Measurements from ENCODE around the gene GAS2L1.

GAS2L1 gene

DNA sequence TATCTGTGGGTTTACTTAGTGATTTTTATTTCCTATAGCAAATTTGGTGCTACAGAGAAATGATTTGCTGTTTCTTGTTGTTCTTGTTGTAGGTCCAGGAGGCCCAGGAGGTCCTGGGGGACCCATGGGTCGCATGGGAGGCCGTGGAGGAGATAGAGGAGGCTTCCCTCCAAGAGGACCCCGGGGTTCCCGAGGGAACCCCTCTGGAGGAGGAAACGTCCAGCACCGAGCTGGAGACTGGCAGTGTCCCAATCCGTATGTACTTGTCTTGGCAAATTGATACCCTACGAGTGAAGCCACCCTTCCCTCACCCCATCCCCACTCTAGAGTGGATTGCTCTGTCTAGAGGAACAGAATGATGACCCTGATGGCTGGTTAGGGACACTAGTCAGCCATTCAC lies 7.8 kb upstream of the GAS2L1 start:
- H3K4me2 ChIP-seq (ENCODE audit: insufficient read depth, low read length) = no peak overlapping the region
- DNase-seq (no peak), ATAC-seq (ENCODE audit: insufficient read depth, low read depth) (no peak)
- H4K20me1 ChIP-seq (ENCODE audit: insufficient read depth, low read length) = peaks cover 49% of the 10 kb centered on the region
- H3K4me1 ChIP-seq (ENCODE audit: insufficient read depth, low read length) = no peaks in the 10 kb centered on the region
- TF ChIP-seq EZH2 (IDR thresholded peaks at IDR 0.05; ENCODE audit: borderline replicate concordance, low read depth, low read length, severe bottlenecking) = no peak
- TF ChIP-seq, protein P1, sequence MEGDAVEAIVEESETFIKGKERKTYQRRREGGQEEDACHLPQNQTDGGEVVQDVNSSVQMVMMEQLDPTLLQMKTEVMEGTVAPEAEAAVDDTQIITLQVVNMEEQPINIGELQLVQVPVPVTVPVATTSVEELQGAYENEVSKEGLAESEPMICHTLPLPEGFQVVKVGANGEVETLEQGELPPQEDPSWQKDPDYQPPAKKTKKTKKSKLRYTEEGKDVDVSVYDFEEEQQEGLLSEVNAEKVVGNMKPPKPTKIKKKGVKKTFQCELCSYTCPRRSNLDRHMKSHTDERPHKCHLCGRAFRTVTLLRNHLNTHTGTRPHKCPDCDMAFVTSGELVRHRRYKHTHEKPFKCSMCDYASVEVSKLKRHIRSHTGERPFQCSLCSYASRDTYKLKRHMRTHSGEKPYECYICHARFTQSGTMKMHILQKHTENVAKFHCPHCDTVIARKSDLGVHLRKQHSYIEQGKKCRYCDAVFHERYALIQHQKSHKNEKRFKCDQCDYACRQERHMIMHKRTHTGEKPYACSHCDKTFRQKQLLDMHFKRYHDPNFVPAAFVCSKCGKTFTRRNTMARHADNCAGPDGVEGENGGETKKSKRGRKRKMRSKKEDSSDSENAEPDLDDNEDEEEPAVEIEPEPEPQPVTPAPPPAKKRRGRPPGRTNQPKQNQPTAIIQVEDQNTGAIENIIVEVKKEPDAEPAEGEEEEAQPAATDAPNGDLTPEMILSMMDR (IDR thresholded peaks at IDR 0.05; ENCODE audit: borderline replicate concordance, extremely low read depth, low read length, poor library complexity, severe bottlenecking) = no peak
- H3K27me3 ChIP-seq (ENCODE audit: insufficient read depth, low read length, poor library complexity) = no peaks in the 10 kb centered on the region
- no peak overlapping the region for H3K9ac ChIP-seq (ENCODE audit: low read depth, low read length)
- peaks cover 70% of the 10 kb centered on the region for H3K36me3 ChIP-seq (ENCODE audit: insufficient read depth, low read length)
- no peak overlapping the region for H2AFZ ChIP-seq (ENCODE audit: low read depth, low read length)
- no peaks in the 10 kb centered on the region for H3K9me3 ChIP-seq (ENCODE audit: insufficient read depth, low read length, severe bottlenecking)
- peaks cover 2% of the 10 kb centered on the region; the same call in 1 of the 2 replicates for H3K79me2 ChIP-seq (ENCODE audit: insufficient read depth, low read length)
- H3K4me3 ChIP-seq (ENCODE audit: low read depth in 1 of 2, low read length in 2 of 2) = no peak overlapping the region
- no peak overlapping the region for H3K27ac ChIP-seq (ENCODE audit: low read length)

DNA sequence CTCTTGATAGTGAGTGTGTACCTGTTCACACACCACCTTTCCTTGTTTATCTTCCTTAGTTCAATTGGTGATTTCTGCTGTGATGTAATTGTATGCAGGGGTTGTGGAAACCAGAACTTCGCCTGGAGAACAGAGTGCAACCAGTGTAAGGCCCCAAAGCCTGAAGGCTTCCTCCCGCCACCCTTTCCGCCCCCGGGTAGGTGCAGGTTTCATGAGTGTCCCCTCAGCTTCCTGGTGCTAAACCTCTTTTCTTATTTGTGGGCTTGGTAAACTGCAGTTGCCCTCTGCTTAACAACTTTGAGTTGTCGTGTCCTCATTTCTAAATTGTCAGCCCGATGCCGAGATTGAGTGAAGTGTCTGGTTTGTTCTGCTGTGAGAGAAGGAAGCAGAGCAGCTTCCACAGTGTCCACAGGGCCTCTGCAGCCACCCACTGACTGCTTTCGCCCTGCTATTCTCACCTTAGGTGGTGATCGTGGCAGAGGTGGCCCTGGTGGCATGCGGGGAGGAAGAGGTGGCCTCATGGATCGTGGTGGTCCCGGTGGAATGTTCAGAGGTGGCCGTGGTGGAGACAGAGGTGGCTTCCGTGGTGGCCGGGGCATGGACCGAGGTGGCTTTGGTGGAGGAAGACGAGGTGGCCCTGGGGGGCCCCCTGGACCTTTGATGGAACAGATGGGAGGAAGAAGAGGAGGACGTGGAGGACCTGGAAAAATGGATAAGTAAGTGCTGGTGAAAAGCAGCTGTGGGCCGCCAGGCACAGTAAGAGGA lies 7.1 kb upstream of the GAS2L1 start:
- Histone ChIP-seq H3K79me2 (ENCODE audit: insufficient read depth, low read length) (peaks cover 2% of the 10 kb centered on the region; the same call in 1 of the 2 replicates), H2AFZ (ENCODE audit: low read depth, low read length) (no peak overlapping the region), H3K27ac (ENCODE audit: low read length) (no peak overlapping the region), H3K4me1 (ENCODE audit: insufficient read depth, low read length) (no peaks in the 10 kb centered on the region), H3K9ac (ENCODE audit: low read depth, low read length) (no peak overlapping the region), H3K36me3 (ENCODE audit: insufficient read depth, low read length) (peaks cover 64% of the 10 kb centered on the region), H4K20me1 (ENCODE audit: insufficient read depth, low read length) (peaks cover 49% of the 10 kb centered on the region), H3K9me3 (ENCODE audit: insufficient read depth, low read length, severe bottlenecking) (no peaks in the 10 kb centered on the region), H3K4me3 (ENCODE audit: low read depth in 1 of 2, low read length in 2 of 2) (no peak overlapping the region), H3K4me2 (ENCODE audit: insufficient read depth, low read length) (no peak overlapping the region), H3K27me3 (ENCODE audit: insufficient read depth, low read length, poor library complexity) (no peaks in the 10 kb centered on the region)
- TF ChIP-seq EZH2 (IDR thresholded peaks at IDR 0.05; ENCODE audit: borderline replicate concordance, low read depth, low read length, severe bottlenecking) = no peak
- TF ChIP-seq, protein P1 (IDR thresholded peaks at IDR 0.05; ENCODE audit: borderline replicate concordance, extremely low read depth, low read length, poor library complexity, severe bottlenecking) = no peak
- DNase-seq (no peak), ATAC-seq (ENCODE audit: insufficient read depth, low read depth) (no peak)

DNA sequence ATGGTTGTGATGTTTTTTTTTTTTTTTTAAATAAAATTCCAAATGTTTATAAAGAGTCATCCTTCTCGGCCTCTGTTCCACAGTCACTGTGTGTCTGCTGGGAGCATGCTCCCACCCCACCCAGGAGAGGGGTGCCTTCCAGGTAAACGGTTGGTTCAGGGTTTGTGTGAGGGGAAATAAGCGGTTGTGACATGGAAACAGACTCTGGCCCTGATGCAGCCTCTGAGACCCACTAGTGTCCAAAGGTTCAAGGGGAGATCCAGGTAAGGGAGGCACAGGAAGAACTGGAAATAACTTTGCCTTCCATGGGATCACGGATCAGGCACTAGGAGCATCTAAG lies 6.0 kb upstream of the GAS2L1 start:
- peaks cover 53% of the 10 kb centered on the region for H3K36me3 ChIP-seq (ENCODE audit: insufficient read depth, low read length)
- H3K27ac ChIP-seq (ENCODE audit: low read length) = no peak overlapping the region
- TF ChIP-seq, protein P1 (IDR thresholded peaks at IDR 0.05; ENCODE audit: borderline replicate concordance, extremely low read depth, low read length, poor library complexity, severe bottlenecking) = no peak
- no peak for TF ChIP-seq EZH2 (IDR thresholded peaks at IDR 0.05; ENCODE audit: borderline replicate concordance, low read depth, low read length, severe bottlenecking)
- H3K4me2 ChIP-seq (ENCODE audit: insufficient read depth, low read length) = no peak overlapping the region
- H3K79me2 ChIP-seq (ENCODE audit: insufficient read depth, low read length) = peaks cover 2% of the 10 kb centered on the region; the same call in 1 of the 2 replicates
- H3K4me1 ChIP-seq (ENCODE audit: insufficient read depth, low read length) = no peaks in the 10 kb centered on the region
- H4K20me1 ChIP-seq (ENCODE audit: insufficient read depth, low read length) = peaks cover 53% of the 10 kb centered on the region
- no peak overlapping the region for H3K4me3 ChIP-seq (ENCODE audit: low read depth in 1 of 2, low read length in 2 of 2)
- H3K9ac ChIP-seq (ENCODE audit: low read depth, low read length) = no peak overlapping the region
- no peak for ATAC-seq (ENCODE audit: insufficient read depth, low read depth)
- no peaks in the 10 kb centered on the region for H3K9me3 ChIP-seq (ENCODE audit: insufficient read depth, low read length, severe bottlenecking)
- no peak for DNase-seq
- H3K27me3 ChIP-seq (ENCODE audit: insufficient read depth, low read length, poor library complexity) = no peaks in the 10 kb centered on the region
- no peak overlapping the region for H2AFZ ChIP-seq (ENCODE audit: low read depth, low read length)

Measured in DND-41 (cell line).